WI38 (cell line): ENCODE measurements around the gene JDP2.

Experiments
- H3K4me3 ChIP-seq: 2 replicates; pipeline ENCODE4 v1.5.1; 2011; ENCODE audit warnings: low read depth, mild to moderate bottlenecking, control low read depth, low read length
- TF ChIP-seq, protein P1 (sequence below): IDR thresholded peaks from 2 replicates; pipeline ENCODE4 v1.5.1; 2012; ENCODE audit warnings: low read depth, mild to moderate bottlenecking, control low read depth, low read length

The JDP2 gene

DNA sequence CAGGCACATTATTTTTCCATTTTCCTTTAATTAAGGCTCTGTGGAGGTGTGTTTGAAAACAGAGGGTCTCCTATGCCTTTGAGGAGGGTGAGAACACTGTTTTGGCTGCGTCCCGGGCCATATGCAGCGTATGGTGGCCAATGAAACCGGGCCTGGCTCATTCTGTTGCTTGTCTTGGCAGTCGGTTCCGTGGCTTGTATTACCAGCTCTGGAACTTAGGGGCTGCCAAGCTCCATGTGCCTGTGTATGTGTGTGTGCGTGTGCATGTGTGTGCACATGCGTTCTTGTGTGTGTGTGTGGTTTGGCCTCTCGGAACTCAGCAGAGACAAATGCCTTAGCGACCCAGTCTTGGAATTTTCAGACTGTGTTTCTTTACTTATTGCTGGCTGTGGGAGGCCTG lies 2.7 kb downstream of the JDP2 start:
- TF ChIP-seq, protein P1, sequence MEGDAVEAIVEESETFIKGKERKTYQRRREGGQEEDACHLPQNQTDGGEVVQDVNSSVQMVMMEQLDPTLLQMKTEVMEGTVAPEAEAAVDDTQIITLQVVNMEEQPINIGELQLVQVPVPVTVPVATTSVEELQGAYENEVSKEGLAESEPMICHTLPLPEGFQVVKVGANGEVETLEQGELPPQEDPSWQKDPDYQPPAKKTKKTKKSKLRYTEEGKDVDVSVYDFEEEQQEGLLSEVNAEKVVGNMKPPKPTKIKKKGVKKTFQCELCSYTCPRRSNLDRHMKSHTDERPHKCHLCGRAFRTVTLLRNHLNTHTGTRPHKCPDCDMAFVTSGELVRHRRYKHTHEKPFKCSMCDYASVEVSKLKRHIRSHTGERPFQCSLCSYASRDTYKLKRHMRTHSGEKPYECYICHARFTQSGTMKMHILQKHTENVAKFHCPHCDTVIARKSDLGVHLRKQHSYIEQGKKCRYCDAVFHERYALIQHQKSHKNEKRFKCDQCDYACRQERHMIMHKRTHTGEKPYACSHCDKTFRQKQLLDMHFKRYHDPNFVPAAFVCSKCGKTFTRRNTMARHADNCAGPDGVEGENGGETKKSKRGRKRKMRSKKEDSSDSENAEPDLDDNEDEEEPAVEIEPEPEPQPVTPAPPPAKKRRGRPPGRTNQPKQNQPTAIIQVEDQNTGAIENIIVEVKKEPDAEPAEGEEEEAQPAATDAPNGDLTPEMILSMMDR, result no peak
- H3K4me3 ChIP-seq, result peak overlapping the region; percentile 83

DNA sequence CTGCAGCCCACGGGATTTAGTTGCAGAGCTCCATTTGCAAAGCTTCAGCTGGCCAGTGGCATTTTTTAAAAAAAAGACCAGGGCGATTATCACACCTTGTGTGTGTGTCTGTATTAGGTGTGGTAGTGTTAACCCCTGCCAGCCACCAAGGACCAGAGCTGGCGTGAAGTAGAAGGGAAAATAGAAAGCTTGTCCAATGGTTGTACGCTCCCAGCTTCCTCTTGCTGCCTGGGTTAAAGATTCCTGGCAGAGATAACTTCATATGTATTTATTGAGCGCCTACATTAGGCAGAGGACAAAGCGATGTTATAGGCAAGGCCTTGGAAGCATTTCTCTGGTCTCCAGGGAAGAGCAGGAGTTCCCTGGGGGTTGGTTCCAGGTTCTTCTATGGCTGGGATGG lies 3.2 kb downstream of the JDP2 start:
- TF ChIP-seq, protein P1, result no peak
- peak overlapping the region; percentile 83 for H3K4me3 ChIP-seq

DNA sequence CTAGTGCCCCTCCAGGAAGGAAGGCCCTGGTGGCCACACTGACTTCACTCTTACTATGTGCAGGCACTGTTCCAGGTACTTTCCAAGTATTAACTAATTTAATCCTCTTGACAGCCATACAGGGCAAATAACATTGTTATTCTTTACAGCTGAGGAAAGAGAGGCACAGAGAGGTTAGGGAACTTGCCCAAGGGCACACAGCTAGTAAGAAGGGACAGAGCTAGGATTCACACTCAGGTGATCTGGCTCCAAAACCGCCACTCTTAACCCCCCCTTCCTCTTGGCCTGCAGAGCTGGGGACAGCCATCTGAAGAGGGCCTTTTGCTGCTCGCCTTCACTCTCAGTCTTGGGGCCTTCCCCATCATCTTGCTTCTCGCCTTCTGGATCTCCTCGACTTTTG lies 4.0 kb downstream of the JDP2 start:
- H3K4me3 ChIP-seq, result no peak overlapping the region
- TF ChIP-seq, protein P1, result no peak

DNA sequence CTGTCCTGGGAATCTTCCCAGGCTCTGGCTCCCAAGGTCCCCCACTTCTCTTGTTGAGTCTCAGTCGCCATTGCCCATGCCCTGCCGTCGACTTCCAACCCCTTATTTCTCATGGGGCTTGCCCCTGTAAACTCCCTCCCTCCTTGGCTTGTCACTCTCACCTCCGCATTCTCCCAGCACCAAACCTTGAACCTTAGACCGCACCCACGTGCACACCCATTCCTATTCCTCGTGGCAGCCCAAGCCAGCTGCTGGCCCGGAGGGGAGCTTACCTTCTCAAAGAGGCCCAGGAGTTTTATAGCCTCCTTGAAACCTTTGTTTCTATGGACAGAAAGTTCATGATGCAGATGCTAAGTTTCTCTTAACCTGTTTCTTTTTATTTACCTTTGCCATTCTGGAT lies 4.6 kb downstream of the JDP2 start:
- TF ChIP-seq, protein P1, result no peak
- H3K4me3 ChIP-seq, result no peak overlapping the region

DNA sequence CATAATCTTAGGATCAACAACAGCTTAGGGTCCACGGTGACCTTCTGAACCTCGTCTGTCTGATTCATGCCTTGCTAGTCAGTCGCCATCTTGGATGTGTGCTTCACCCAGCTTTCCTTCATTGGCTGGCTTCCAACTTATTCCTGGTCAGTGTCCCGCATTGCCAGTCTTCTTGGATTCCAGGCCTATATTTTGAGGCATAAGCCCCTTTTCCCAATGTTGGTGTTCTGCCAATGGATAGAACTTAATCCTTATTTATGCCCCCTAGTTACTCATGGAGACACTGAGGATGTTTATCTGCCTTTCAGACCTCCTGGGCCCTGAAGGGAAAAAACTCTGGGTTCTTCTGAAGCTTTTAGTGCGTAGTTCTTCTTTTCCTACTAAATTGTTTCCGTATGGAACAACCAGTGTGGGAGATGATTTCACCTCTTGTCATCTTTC lies 5.8 kb downstream of the JDP2 start:
- H3K4me3 ChIP-seq, result no peak overlapping the region
- TF ChIP-seq, protein P1, result no peak

DNA sequence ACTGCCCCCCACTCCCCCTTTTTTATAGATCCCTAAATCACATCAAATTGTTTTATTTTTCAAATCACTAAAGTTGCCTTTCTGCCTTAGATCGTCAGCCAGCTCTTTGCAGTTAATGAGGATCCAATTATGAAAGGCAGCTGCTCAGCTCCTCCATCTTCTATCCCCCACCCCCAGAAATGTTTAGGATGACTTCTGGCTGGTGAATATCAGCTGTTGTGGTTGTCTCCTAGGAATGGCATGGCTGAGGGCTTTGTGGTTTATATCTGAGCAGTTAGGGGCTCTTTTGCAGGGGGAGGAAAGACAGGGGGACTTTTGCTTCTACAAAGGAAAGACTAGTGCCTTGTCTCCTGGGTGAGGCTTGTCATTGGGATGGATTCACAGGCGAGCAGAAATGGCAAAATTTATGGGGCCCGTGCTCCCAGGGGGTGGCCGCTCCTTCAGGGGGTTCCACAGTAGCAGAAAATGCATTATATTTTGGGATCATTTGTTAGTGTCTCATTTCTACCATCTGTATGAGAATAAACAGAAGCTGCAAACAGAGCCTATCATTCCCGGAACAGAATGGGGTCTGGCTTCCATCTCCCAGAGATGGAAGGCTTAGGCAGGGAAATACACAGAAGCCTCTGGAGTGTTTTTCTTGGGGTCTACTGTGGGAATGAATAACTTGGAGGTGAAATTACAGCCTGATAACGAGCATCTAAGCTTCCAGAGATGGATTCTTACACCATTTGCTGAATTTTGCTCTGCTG lies 6.5 kb downstream of the JDP2 start:
- TF ChIP-seq, protein P1, result no peak
- no peak overlapping the region for H3K4me3 ChIP-seq

DNA sequence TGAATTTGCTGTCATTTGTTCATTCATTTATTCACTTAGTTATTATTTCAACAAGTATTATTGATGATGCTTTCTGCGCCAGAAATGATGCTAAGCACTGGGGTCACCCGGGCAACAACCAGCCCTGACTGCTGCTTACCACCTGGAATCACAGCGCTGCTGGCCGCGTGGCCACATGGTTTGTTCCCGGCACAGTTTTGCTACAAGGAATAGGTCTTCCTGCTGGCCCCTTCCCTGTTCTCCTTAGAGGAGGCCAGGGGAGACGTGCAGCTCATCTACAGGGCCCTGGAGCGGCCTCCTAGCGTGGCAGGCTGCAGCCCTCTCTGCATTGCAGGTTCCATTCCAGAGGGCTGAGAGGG lies 7.0 kb downstream of the JDP2 start:
- H3K4me3 ChIP-seq, result no peak overlapping the region
- TF ChIP-seq, protein P1, result no peak
